ENCODE results near the gene FRAT1. TPM values are rescaled to one million over a fixed set of nuclear protein-coding genes. Genes with fewer than 3 reads are reported as not detected.
A peak's percentile ranks its signal among the peaks of the same experiment; 100 is the strongest.

The FRAT1 gene
- total and polyA plus RNA-seq, 2 of the 13 experiments (the other 11 are each of a cell fraction or from before 2014, with no cell fraction given), result 1.7 to 2.3 TPM

DNA sequence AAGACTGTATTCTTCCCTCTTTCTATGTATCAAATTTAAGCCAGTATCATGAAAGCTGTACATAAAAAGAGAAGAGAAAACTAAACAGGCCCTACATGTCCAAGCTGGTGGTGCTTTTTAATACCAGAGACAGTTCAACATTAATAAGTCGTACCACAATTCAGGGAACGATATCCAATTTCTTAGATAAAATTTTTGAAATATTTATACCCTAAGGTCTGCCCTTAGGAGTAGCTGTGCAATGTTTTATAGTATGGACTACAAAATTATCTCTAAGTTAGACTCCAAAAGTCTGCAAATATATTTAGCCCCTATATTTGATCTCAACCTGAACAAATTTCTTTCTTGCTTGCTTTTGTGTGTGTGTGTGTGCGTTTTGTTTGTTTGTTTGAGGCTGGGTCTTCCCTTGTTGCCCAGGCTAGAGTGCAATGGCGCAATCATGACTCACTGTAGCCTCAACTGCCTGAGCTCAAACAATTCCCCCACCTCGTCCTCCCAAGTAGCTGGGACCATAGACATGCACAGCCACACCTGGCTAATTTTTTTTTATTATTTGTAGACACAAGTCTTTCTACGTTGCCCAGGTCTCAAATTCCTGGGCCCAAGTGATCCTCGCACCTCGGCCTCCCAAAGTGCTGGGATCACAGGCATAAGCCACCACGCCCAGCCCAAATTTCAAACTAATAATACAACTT is 39.8 kb upstream of the FRAT1 start (continued):
- TF ChIP-seq, protein P1, sequence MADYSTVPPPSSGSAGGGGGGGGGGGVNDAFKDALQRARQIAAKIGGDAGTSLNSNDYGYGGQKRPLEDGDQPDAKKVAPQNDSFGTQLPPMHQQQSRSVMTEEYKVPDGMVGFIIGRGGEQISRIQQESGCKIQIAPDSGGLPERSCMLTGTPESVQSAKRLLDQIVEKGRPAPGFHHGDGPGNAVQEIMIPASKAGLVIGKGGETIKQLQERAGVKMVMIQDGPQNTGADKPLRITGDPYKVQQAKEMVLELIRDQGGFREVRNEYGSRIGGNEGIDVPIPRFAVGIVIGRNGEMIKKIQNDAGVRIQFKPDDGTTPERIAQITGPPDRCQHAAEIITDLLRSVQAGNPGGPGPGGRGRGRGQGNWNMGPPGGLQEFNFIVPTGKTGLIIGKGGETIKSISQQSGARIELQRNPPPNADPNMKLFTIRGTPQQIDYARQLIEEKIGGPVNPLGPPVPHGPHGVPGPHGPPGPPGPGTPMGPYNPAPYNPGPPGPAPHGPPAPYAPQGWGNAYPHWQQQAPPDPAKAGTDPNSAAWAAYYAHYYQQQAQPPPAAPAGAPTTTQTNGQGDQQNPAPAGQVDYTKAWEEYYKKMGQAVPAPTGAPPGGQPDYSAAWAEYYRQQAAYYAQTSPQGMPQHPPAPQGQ (CRISPR knock-in tag; IDR thresholded peaks at IDR 0.05; ENCODE audit: borderline replicate concordance), result no peak
- TF ChIP-seq, protein P2, sequence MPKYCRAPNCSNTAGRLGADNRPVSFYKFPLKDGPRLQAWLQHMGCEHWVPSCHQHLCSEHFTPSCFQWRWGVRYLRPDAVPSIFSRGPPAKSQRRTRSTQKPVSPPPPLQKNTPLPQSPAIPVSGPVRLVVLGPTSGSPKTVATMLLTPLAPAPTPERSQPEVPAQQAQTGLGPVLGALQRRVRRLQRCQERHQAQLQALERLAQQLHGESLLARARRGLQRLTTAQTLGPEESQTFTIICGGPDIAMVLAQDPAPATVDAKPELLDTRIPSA (CRISPR knock-in tag; IDR thresholded peaks at IDR 0.05; ENCODE audit: borderline replicate concordance), result no peak
- TF ChIP-seq TBX3 (IDR thresholded peaks at IDR 0.05; ENCODE audit: borderline replicate concordance), result no peak
- peak; percentile 45 for TF ChIP-seq SAP130 (CRISPR knock-in tag; IDR thresholded peaks at IDR 0.05; ENCODE audit: low read depth)
- TF ChIP-seq, protein P3, sequence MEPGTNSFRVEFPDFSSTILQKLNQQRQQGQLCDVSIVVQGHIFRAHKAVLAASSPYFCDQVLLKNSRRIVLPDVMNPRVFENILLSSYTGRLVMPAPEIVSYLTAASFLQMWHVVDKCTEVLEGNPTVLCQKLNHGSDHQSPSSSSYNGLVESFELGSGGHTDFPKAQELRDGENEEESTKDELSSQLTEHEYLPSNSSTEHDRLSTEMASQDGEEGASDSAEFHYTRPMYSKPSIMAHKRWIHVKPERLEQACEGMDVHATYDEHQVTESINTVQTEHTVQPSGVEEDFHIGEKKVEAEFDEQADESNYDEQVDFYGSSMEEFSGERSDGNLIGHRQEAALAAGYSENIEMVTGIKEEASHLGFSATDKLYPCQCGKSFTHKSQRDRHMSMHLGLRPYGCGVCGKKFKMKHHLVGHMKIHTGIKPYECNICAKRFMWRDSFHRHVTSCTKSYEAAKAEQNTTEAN (CRISPR knock-in tag; conservative IDR thresholded peaks at IDR 0.05), result no peak
- no peak for TF ChIP-seq NFKB2 (CRISPR knock-in tag; IDR thresholded peaks at IDR 0.05; ENCODE audit: borderline replicate concordance)
- no peak for TF ChIP-seq PHF8 (CRISPR knock-in tag; IDR thresholded peaks at IDR 0.05)
- TF ChIP-seq ZNF44 (CRISPR knock-in tag; IDR thresholded peaks at IDR 0.05), result no peak
- TF ChIP-seq, protein P4, sequence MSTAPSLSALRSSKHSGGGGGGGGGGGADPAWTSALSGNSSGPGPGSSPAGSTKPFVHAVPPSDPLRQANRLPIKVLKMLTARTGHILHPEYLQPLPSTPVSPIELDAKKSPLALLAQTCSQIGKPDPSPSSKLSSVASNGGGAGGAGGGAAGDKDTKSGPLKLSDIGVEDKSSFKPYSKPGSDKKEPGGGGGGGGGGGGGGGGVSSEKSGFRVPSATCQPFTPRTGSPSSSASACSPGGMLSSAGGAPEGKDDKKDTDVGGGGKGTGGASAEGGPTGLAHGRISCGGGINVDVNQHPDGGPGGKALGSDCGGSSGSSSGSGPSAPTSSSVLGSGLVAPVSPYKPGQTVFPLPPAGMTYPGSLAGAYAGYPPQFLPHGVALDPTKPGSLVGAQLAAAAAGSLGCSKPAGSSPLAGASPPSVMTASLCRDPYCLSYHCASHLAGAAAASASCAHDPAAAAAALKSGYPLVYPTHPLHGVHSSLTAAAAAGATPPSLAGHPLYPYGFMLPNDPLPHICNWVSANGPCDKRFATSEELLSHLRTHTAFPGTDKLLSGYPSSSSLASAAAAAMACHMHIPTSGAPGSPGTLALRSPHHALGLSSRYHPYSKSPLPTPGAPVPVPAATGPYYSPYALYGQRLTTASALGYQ (CRISPR knock-in tag; IDR thresholded peaks at IDR 0.05), result no peak
- no peak for TF ChIP-seq KDM6A (CRISPR knock-in tag; IDR thresholded peaks at IDR 0.05; ENCODE audit: low read depth)
- no peak for TF ChIP-seq MZF1 (CRISPR knock-in tag; IDR thresholded peaks at IDR 0.05; ENCODE audit: borderline replicate concordance)
- no peak for TF ChIP-seq ZNF589 (CRISPR knock-in tag; conservative IDR thresholded peaks at IDR 0.05)
- TF ChIP-seq, protein P5, sequence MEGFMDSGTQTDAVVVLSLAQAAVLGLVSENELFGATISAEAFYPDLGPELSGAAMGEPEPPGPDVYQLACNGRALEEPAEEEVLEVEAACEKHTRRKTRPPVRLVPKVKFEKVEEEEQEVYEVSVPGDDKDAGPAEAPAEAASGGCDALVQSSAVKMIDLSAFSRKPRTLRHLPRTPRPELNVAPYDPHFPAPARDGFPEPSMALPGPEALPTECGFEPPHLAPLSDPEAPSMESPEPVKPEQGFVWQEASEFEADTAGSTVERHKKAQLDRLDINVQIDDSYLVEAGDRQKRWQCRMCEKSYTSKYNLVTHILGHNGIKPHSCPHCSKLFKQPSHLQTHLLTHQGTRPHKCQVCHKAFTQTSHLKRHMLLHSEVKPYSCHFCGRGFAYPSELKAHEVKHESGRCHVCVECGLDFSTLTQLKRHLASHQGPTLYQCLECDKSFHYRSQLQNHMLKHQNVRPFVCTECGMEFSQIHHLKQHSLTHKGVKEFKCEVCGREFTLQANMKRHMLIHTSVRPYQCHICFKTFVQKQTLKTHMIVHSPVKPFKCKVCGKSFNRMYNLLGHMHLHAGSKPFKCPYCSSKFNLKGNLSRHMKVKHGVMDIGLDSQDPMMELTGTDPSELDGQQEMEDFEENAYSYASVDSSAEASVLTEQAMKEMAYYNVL (CRISPR knock-in tag; IDR thresholded peaks at IDR 0.05; ENCODE audit: borderline replicate concordance), result no peak
- no peak for TF ChIP-seq ZNF382 (CRISPR knock-in tag; IDR thresholded peaks at IDR 0.05; ENCODE audit: borderline replicate concordance)
- TF ChIP-seq ZNF569 (CRISPR knock-in tag; IDR thresholded peaks at IDR 0.05; ENCODE audit: borderline replicate concordance), result no peak
- no peak for TF ChIP-seq ZNF768 (CRISPR knock-in tag; IDR thresholded peaks at IDR 0.05)
- no peak for TF ChIP-seq ZNF101 (CRISPR knock-in tag; IDR thresholded peaks at IDR 0.05; ENCODE audit: borderline replicate concordance, low read depth)
- no peak for TF ChIP-seq ZNF672 (CRISPR knock-in tag; IDR thresholded peaks at IDR 0.05)
- TF ChIP-seq ZNF546 (CRISPR knock-in tag; conservative IDR thresholded peaks at IDR 0.05), result no peak
- TF ChIP-seq MXD4 (CRISPR knock-in tag; IDR thresholded peaks at IDR 0.05), result no peak
- TF ChIP-seq, protein P6, sequence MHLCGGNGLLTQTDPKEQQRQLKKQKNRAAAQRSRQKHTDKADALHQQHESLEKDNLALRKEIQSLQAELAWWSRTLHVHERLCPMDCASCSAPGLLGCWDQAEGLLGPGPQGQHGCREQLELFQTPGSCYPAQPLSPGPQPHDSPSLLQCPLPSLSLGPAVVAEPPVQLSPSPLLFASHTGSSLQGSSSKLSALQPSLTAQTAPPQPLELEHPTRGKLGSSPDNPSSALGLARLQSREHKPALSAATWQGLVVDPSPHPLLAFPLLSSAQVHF (CRISPR knock-in tag; IDR thresholded peaks at IDR 0.05), result no peak
- TF ChIP-seq ZNF709 (CRISPR knock-in tag; IDR thresholded peaks at IDR 0.05), result no peak

Measured in HepG2 (cell line).